Endothelial cell of umbilical vein (primary cell): ENCODE data around the gene CDC42. TPM values are rescaled to one million over a fixed set of nuclear protein-coding genes. Genes with fewer than 3 reads are reported as not detected.

Experiments
- BruUV-seq: library from RNA; stranded (reverse); fragments of 400-500 nt; replicated peaks from 2 replicates; lab custom pipeline; 2021; lab: Mats Ljungman, UMichigan
- CTCF ChIA-PET: fragments of 300-600, 350-600 bp; sonication (Branson Sonifier 250); formaldehyde crosslinking; loops from one replicate; lab custom pipeline; 2021; ENCODE audit warnings: antibody characterized with exemption, inconsistent platforms; lab: Charles Lee
- POLR2A ChIA-PET: fragments of 300-600, 350-600 bp; sonication (Branson Sonifier 250); formaldehyde crosslinking; loops from one replicate; lab custom pipeline; 2021; ENCODE audit warnings: antibody characterized with exemption, inconsistent platforms; lab: Charles Lee
- DNase-seq: peaks from one replicate; pipeline ENCODE4 v3.0.0-alpha.2; 2011; ENCODE audit warnings: low read depth, low spot score
- FAIRE-seq: peaks from 2 replicates; lab custom pipeline; 2011; peaks lifted over from hg19 to GRCh38; lab: Jason Lieb, UNC
- H2AFZ ChIP-seq: 2 replicates; pipeline ENCODE4 v1.6.0; 2012; ENCODE audit warnings: low read depth, low read length, control low read depth, inconsistent platforms
- H3K27ac ChIP-seq: 2 replicates; pipeline ENCODE4 v1.5.1; 2011; ENCODE audit warnings: low read depth, mild to moderate bottlenecking, control low read depth, low read length, moderate library complexity; ENCODE audit not compliant: insufficient read depth
- H3K27me3 ChIP-seq, 2 experiments: 2 replicates each; pipeline versions ENCODE4 v1.6.0 to v1.6.1; 2011; ENCODE audit warnings: low read length in 2 of 2, mixed read lengths in 1 of 2; ENCODE audit not compliant: control insufficient read depth in 2 of 2, insufficient read depth in 2 of 2
- H3K36me3 ChIP-seq, 2 experiments: 2 replicates in 1 of 2; 3 replicates in 1 of 2; pipeline ENCODE4 v1.5.1; 2011; ENCODE audit warnings: low read length in 2 of 2, mild to moderate bottlenecking in 1 of 2, moderate library complexity in 1 of 2; ENCODE audit not compliant: control insufficient read depth in 2 of 2, insufficient read depth in 2 of 2; ENCODE audit errors: extremely low read depth in 1 of 2
- H3K4me1 ChIP-seq: 3 replicates; pipeline ENCODE4 v1.5.1; 2011; ENCODE audit warnings: mild to moderate bottlenecking, low read length; ENCODE audit not compliant: control insufficient read depth, insufficient read depth; ENCODE audit errors: extremely low read depth
- H3K4me2 ChIP-seq: 2 replicates; pipeline ENCODE4 v1.6.1; 2011; ENCODE audit warnings: low read length, control low read depth, mixed read lengths; ENCODE audit not compliant: insufficient read depth
- H3K4me3 ChIP-seq, 3 experiments: fragments of 200-600 bp in 1 of 3; sonication (generic), shearing (Covaris generic) in 1 of 3; replicated peaks in 1 of 3; 2 replicates each; pipeline ENCODE4 v1.5.1; 2011 to 2016; ENCODE audit warnings: control low read depth in 3 of 3, low read length in 3 of 3, mild to moderate bottlenecking in 2 of 3, inconsistent platforms in 1 of 3, low read depth in 1 of 3, moderate library complexity in 1 of 3; ENCODE audit not compliant: insufficient read depth in 1 of 3
- H3K79me2 ChIP-seq: 2 replicates; pipeline ENCODE4 v1.6.0; 2012; ENCODE audit warnings: low read length, inconsistent platforms; ENCODE audit not compliant: control insufficient read depth, insufficient read depth
- H3K9ac ChIP-seq: replicated peaks from 2 replicates; pipeline ENCODE3; 2011; ENCODE audit warnings: low read length, control low read depth; ENCODE audit not compliant: insufficient read depth; ENCODE audit errors: extremely low read depth
- H3K9me1 ChIP-seq: replicated peaks from 3 replicates; pipeline ENCODE4 v1.6.0; 2011; ENCODE audit warnings: mild to moderate bottlenecking, low read length; ENCODE audit not compliant: control insufficient read depth, insufficient read depth; ENCODE audit errors: extremely low read depth
- H3K9me3 ChIP-seq: replicated peaks from 2 replicates; pipeline ENCODE4 v1.5.1; 2012; ENCODE audit warnings: low read length, inconsistent platforms; ENCODE audit not compliant: control insufficient read depth, insufficient read depth
- H4K20me1 ChIP-seq: replicated peaks from 2 replicates; pipeline ENCODE3; 2011; ENCODE audit warnings: mild to moderate bottlenecking, low read length; ENCODE audit not compliant: control insufficient read depth, insufficient read depth; ENCODE audit errors: extremely low read depth
- EZH2 ChIP-seq: IDR thresholded peaks from 2 replicates; pipeline ENCODE4 v1.6.1; 2012; ENCODE audit warnings: borderline replicate concordance, low read depth, mild to moderate bottlenecking, moderate library complexity, low read length, inconsistent platforms; ENCODE audit not compliant: severe bottlenecking
- FOS ChIP-seq: IDR thresholded peaks from 2 replicates; pipeline ENCODE4 v1.6.1; 2011; ENCODE audit warnings: mild to moderate bottlenecking, low read length, moderate library complexity, borderline replicate concordance; ENCODE audit not compliant: insufficient read depth
- GATA2 ChIP-seq: IDR thresholded peaks from 2 replicates; pipeline ENCODE4 v1.7.0; 2011; ENCODE audit warnings: low read depth, mild to moderate bottlenecking, moderate library complexity, mixed read lengths, low read length; ENCODE audit not compliant: insufficient read length, insufficient read depth
- JUN ChIP-seq: IDR thresholded peaks from 2 replicates; pipeline ENCODE4 v1.6.1; 2011; ENCODE audit warnings: borderline replicate concordance, low read depth; ENCODE audit not compliant: insufficient read length, insufficient read depth
- MYC ChIP-seq: IDR thresholded peaks from one replicate; pipeline ENCODE4 v1.6.1; 2011; ENCODE audit warnings: mild to moderate bottlenecking, low read depth, low read length
- POLR2A ChIP-seq: IDR thresholded peaks from 2 replicates; pipeline ENCODE4 v1.6.1; 2012; ENCODE audit warnings: low read depth, mild to moderate bottlenecking, control low read depth, low read length
- POLR2AphosphoS5 ChIP-seq: IDR thresholded peaks from 2 replicates; pipeline ENCODE4 v1.6.1; 2012; ENCODE audit warnings: low read depth, mild to moderate bottlenecking, control low read depth, low read length, moderate library complexity; ENCODE audit not compliant: insufficient read depth
- dilution Hi-C: fragments of 300-500 bp; cut with MboI; formaldehyde crosslinking; loops from one replicate; pipeline ENCODE4 v1.15.0; 2019; ENCODE audit warnings: low sequenced_read_pairs; ENCODE audit not compliant: extremely low pct_ligation_motif_present
- intact Hi-C: fragments of 100-400 bp; cut with micrococcal nuclease; formaldehyde crosslinking; loops from one replicate; pipeline ENCODE4 v1.10.0; 2022
- polyA plus RNA-seq, 4 experiments: library from polyadenylated mRNA; depleted of rRNA in 3 of 4; stranded (reverse) in 3 of 4; unstranded in 1 of 4; fragments of >200 nt; gene quantifications; 2 replicates each; pipeline versions ENCODE4 v1.2.1 to v1.2.3, GENCODE V29; 2011 to 2012; ENCODE audit warnings: missing spikeins in 1 of 4
- total RNA-seq: library from RNA; stranded (reverse); gene quantifications from 2 replicates; pipeline ENCODE4 v1.2.3, GENCODE V29; 2021
- TF ChIP-seq, protein P1 (sequence below), 2 donors: IDR thresholded peaks; 1 replicate in 1 of 2; 2 replicates in 1 of 2; pipeline ENCODE4 v1.5.1; 2011; ENCODE audit warnings: low read length in 2 of 2, mild to moderate bottlenecking in 2 of 2, moderate library complexity in 2 of 2, control low read depth in 1 of 2, inconsistent platforms in 1 of 2, low read depth in 1 of 2; ENCODE audit not compliant: insufficient read depth in 1 of 2; ENCODE audit errors: extremely low read depth in 1 of 2
- TF ChIP-seq, protein P2 (sequence below): IDR thresholded peaks from 2 replicates; pipeline ENCODE4 v1.6.1; 2011; ENCODE audit not compliant: insufficient read depth, insufficient read length

Gene CDC42
- total and polyA plus RNA-seq, 2 donors (not counting 3 experiments of a cell fraction or from before 2014, with no cell fraction given) = 199 to 381 TPM

DNA sequence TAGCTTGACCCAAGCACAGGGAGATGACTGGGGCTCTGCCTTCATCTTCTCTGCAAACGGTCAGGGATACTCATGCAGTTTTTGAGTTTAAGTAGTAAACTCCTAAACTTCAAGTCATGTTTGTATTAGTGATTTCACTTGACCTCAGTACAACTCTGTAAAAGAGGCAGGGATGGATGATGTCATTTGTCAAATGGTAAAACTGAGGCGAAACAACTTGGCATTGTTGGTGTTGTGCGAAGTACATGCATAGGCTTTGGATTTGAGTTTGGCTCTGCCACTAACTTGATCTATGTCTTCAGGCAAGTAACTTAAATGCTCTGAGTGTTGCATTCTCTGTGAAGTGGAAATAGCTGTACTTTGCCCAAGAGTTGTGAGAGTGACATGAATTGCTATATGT lies 47.7 kb downstream of the CDC42 start:
- dilution Hi-C loops = no loop called here
- peaks cover 73% of the 10 kb centered on the region for H3K79me2 ChIP-seq
- intact Hi-C loops = no loop called here

More for the DNA sequence above, 47.7 kb downstream of the CDC42 start:
- ChIA-PET CTCF (interaction anchor here (1.1 to 1.9 kb wide), 5 partner anchors 8 to 176 kb away, joined by 3 to 5 read pairs (median 4); no protein-coding TSS in a partner anchor), POLR2A (no interaction called here)
- FAIRE-seq (no peak), DNase-seq (no peak)
- no peaks in the 10 kb centered on the region for H3K9me1 ChIP-seq
- no peak for TF ChIP-seq FOS
- TF ChIP-seq GATA2 = no peak
- TF ChIP-seq JUN = no peak
- TF ChIP-seq, protein P1, sequence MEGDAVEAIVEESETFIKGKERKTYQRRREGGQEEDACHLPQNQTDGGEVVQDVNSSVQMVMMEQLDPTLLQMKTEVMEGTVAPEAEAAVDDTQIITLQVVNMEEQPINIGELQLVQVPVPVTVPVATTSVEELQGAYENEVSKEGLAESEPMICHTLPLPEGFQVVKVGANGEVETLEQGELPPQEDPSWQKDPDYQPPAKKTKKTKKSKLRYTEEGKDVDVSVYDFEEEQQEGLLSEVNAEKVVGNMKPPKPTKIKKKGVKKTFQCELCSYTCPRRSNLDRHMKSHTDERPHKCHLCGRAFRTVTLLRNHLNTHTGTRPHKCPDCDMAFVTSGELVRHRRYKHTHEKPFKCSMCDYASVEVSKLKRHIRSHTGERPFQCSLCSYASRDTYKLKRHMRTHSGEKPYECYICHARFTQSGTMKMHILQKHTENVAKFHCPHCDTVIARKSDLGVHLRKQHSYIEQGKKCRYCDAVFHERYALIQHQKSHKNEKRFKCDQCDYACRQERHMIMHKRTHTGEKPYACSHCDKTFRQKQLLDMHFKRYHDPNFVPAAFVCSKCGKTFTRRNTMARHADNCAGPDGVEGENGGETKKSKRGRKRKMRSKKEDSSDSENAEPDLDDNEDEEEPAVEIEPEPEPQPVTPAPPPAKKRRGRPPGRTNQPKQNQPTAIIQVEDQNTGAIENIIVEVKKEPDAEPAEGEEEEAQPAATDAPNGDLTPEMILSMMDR (IDR thresholded peaks at IDR 0.05; ENCODE audit: extremely low read depth in 1 of 2, insufficient read depth in 1 of 2, low read depth in 1 of 2, low read length in 2 of 2) = no peak
- TF ChIP-seq POLR2AphosphoS5 = no peak
- TF ChIP-seq MYC = no peak
- TF ChIP-seq, protein P2, sequence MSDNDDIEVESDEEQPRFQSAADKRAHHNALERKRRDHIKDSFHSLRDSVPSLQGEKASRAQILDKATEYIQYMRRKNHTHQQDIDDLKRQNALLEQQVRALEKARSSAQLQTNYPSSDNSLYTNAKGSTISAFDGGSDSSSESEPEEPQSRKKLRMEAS = no peak
- no peak for TF ChIP-seq EZH2
- no peak for TF ChIP-seq POLR2A
- H3K9ac ChIP-seq = no peak overlapping the region
- H2AFZ ChIP-seq = no peak overlapping the region
- BruUV-seq = no TSS peak
- peaks cover 5% of the 10 kb centered on the region for H4K20me1 ChIP-seq
- no peak overlapping the region for H3K27ac ChIP-seq
- no peak overlapping the region for H3K4me2 ChIP-seq
- no peak overlapping the region for H3K4me3 ChIP-seq
- H3K4me1 ChIP-seq = peaks cover 20% of the 10 kb centered on the region
- H3K27me3 ChIP-seq = no peaks in the 10 kb centered on the region
- H3K9me3 ChIP-seq = no peaks in the 10 kb centered on the region
- H3K36me3 ChIP-seq = peaks cover 10 to 11% of the 10 kb centered on the region in 2 experiments
